Kidney epithelial cell (primary cell): Measurements from ENCODE around the gene JARID2. TPM values are rescaled to one million over a fixed set of nuclear protein-coding genes. Genes with fewer than 3 reads are reported as not detected.

Source experiments
- DNase-seq: peaks from one replicate; pipeline ENCODE4 v3.0.0-alpha.2; 2010; ENCODE audit warnings: low read depth
- H3K27me3 ChIP-seq: 2 replicates; pipeline ENCODE4 v1.6.0; 2011; ENCODE audit warnings: low read length; ENCODE audit not compliant: control insufficient read depth, insufficient read depth
- H3K36me3 ChIP-seq: 2 replicates; pipeline ENCODE4 v1.5.1; 2011; ENCODE audit warnings: low read length; ENCODE audit not compliant: control insufficient read depth, insufficient read depth
- H3K4me3 ChIP-seq: 2 replicates; pipeline ENCODE4 v1.5.1; 2011; ENCODE audit warnings: low read depth, mild to moderate bottlenecking, control low read depth, low read length
- CTCF ChIP-seq: IDR thresholded peaks from 2 replicates; pipeline ENCODE4 v1.5.1; 2011; ENCODE audit warnings: mild to moderate bottlenecking, moderate library complexity, low read length, control low read depth, inconsistent platforms; ENCODE audit not compliant: insufficient read depth, poor library complexity, severe bottlenecking
- total RNA-seq: library from RNA; depleted of rRNA; stranded (reverse); fragments of >200 nt; gene quantifications from 2 replicates; pipeline ENCODE4 v1.2.3, GENCODE V29; 2015

JARID2 gene
- total RNA-seq, 1 donor from 2014 or later = 15.2 TPM

- Histone ChIP-seq H3K36me3 (no peaks in the 10 kb centered on the region), H3K27me3 (no peaks in the 10 kb centered on the region), H3K4me3 (no peak overlapping the region)
- no peak for TF ChIP-seq CTCF
- no peak for DNase-seq
These were observed 64.8 kb downstream of the JARID2 start for GRCh38 chr6:15310680-15311079.

GRCh38 chr6:15312500-15312899 lies 66.6 kb downstream of the JARID2 start:
- DNase-seq = no peak
- H3K4me3 ChIP-seq = no peak overlapping the region
- H3K27me3 ChIP-seq = no peaks in the 10 kb centered on the region
- no peak for TF ChIP-seq CTCF
- H3K36me3 ChIP-seq = no peaks in the 10 kb centered on the region

GRCh38 chr6:15313367-15313766 lies 67.5 kb downstream of the JARID2 start:
- no peak for TF ChIP-seq CTCF
- no peak for DNase-seq

GRCh38 chr6:15316754-15317153 lies 70.9 kb downstream of the JARID2 start:
- Histone ChIP-seq H3K4me3 (no peak overlapping the region), H3K27me3 (no peaks in the 10 kb centered on the region), H3K36me3 (no peaks in the 10 kb centered on the region)
- TF ChIP-seq CTCF = no peak
- DNase-seq = no peak

More at GRCh38 chr6:15313367-15313766, 67.5 kb downstream of the JARID2 start:
- no peaks in the 10 kb centered on the region for H3K27me3 ChIP-seq
- no peaks in the 10 kb centered on the region for H3K36me3 ChIP-seq
- no peak overlapping the region for H3K4me3 ChIP-seq

- H3K27me3 ChIP-seq = no peaks in the 10 kb centered on the region
- no peak for TF ChIP-seq CTCF
- DNase-seq = no peak
- H3K4me3 ChIP-seq = no peak overlapping the region
- H3K36me3 ChIP-seq = no peaks in the 10 kb centered on the region
These were observed 71.4 kb downstream of the JARID2 start for GRCh38 chr6:15317251-15317650.
